GM23338 (cell line): ENCODE data around the gene MINPP1.

Source experiments
- CREB1 ChIP-seq: fragments of 250-450 bp; sonication (Bioruptor Pico); IDR thresholded peaks from 2 replicates; pipeline ENCODE4 v1.5.0; 2020; ENCODE audit warnings: low read depth, mild to moderate bottlenecking, moderate library complexity
- ETS1 ChIP-seq: IDR thresholded peaks from 2 replicates; pipeline ENCODE4 v1.6.1; 2016; ENCODE audit warnings: antibody characterized with exemption
- EZH2 ChIP-seq: fragments of 200-600 bp; sonication (generic); IDR thresholded peaks from one replicate; pipeline ENCODE4 v1.8.0; 2017; ENCODE audit warnings: antibody characterized with exemption, mild to moderate bottlenecking, low read depth; ENCODE audit not compliant: unreplicated experiment
- EZH2phosphoT487 ChIP-seq: fragments of 200-600 bp; sonication (generic); IDR thresholded peaks from one replicate; pipeline ENCODE4 v1.8.1; 2018; ENCODE audit warnings: antibody characterized with exemption; ENCODE audit not compliant: unreplicated experiment
- JUNB ChIP-seq: IDR thresholded peaks from one replicate; pipeline ENCODE4 v1.6.1; 2016; ENCODE audit warnings: antibody characterized with exemption; ENCODE audit not compliant: unreplicated experiment
- NANOG ChIP-seq: IDR thresholded peaks from 2 replicates; pipeline ENCODE4 v1.6.1; 2016; ENCODE audit warnings: antibody characterized with exemption, borderline replicate concordance
- POLR2AphosphoS5 ChIP-seq: IDR thresholded peaks from 2 replicates; pipeline ENCODE4 v1.6.1; 2016; ENCODE audit warnings: antibody characterized with exemption, low read depth
- STAT1 ChIP-seq: IDR thresholded peaks from one replicate; pipeline ENCODE4 v1.6.1; 2016; ENCODE audit warnings: antibody characterized with exemption; ENCODE audit not compliant: unreplicated experiment
- ZNF114 ChIP-seq: fragments of 250-450 bp; sonication (Bioruptor Pico); IDR thresholded peaks from 2 replicates; pipeline ENCODE4 v1.5.0; 2020; ENCODE audit warnings: mild to moderate bottlenecking, moderate library complexity
- ZNF331 ChIP-seq: fragments of 250-450 bp; sonication (Bioruptor Pico); IDR thresholded peaks from 2 replicates; pipeline ENCODE4 v1.5.0; 2020; ENCODE audit warnings: low read depth, mild to moderate bottlenecking, moderate library complexity
- TF ChIP-seq, protein P1 (sequence below), 2 experiments: fragments of 200-600 bp in 1 of 2; sonication (generic) in 1 of 2; conservative IDR thresholded peaks; 2 replicates each; pipeline versions ENCODE4 v1.5.1 to v1.6.1; 2016 to 2017; ENCODE audit warnings: antibody characterized with exemption in 2 of 2, low read depth in 2 of 2, mild to moderate bottlenecking in 2 of 2, moderate library complexity in 1 of 2
- TF ChIP-seq, protein P2 (sequence below): IDR thresholded peaks from one replicate; pipeline ENCODE4 v1.6.1; 2018; ENCODE audit warnings: antibody characterized with exemption; ENCODE audit not compliant: unreplicated experiment
- TF ChIP-seq, protein P3 (sequence below): fragments of 250-450 bp; sonication (Bioruptor Pico); IDR thresholded peaks from 2 replicates; pipeline ENCODE4 v1.5.0; 2020; ENCODE audit warnings: mild to moderate bottlenecking, moderate library complexity

DNA sequence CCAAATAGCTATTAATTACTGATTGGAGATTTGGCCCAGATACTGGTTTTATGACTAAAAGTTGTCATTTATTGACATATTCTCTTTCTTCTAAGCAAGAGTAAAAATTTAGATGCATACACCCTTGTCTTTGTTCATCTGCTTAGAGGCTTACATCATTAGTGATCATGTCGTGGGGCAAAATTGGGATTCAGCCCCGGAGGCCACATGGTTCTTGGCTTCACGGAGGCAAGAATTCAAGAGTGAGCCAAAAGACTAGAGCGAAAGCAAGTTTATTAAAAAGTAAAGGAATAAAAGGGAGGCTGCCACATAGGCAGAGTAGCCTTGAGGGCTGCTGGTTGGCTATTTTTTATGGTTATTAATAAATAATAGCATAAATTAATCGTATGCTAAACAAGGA, 41.1 kb downstream of the MINPP1 start:
- TF ChIP-seq EZH2phosphoT487 (no peak), ZNF331 (CRISPR knock-in tag) (no peak), POLR2AphosphoS5 (no peak), STAT1 (no peak), CREB1 (no peak), NANOG (no peak), EZH2 (no peak), JUNB (no peak), ETS1 (no peak), ZNF114 (CRISPR knock-in tag) (no peak)
- TF ChIP-seq, protein P1, sequence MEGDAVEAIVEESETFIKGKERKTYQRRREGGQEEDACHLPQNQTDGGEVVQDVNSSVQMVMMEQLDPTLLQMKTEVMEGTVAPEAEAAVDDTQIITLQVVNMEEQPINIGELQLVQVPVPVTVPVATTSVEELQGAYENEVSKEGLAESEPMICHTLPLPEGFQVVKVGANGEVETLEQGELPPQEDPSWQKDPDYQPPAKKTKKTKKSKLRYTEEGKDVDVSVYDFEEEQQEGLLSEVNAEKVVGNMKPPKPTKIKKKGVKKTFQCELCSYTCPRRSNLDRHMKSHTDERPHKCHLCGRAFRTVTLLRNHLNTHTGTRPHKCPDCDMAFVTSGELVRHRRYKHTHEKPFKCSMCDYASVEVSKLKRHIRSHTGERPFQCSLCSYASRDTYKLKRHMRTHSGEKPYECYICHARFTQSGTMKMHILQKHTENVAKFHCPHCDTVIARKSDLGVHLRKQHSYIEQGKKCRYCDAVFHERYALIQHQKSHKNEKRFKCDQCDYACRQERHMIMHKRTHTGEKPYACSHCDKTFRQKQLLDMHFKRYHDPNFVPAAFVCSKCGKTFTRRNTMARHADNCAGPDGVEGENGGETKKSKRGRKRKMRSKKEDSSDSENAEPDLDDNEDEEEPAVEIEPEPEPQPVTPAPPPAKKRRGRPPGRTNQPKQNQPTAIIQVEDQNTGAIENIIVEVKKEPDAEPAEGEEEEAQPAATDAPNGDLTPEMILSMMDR (conservative IDR thresholded peaks at IDR 0.05; ENCODE audit: low read depth in 2 of 2) = no peak
- TF ChIP-seq, protein P2, sequence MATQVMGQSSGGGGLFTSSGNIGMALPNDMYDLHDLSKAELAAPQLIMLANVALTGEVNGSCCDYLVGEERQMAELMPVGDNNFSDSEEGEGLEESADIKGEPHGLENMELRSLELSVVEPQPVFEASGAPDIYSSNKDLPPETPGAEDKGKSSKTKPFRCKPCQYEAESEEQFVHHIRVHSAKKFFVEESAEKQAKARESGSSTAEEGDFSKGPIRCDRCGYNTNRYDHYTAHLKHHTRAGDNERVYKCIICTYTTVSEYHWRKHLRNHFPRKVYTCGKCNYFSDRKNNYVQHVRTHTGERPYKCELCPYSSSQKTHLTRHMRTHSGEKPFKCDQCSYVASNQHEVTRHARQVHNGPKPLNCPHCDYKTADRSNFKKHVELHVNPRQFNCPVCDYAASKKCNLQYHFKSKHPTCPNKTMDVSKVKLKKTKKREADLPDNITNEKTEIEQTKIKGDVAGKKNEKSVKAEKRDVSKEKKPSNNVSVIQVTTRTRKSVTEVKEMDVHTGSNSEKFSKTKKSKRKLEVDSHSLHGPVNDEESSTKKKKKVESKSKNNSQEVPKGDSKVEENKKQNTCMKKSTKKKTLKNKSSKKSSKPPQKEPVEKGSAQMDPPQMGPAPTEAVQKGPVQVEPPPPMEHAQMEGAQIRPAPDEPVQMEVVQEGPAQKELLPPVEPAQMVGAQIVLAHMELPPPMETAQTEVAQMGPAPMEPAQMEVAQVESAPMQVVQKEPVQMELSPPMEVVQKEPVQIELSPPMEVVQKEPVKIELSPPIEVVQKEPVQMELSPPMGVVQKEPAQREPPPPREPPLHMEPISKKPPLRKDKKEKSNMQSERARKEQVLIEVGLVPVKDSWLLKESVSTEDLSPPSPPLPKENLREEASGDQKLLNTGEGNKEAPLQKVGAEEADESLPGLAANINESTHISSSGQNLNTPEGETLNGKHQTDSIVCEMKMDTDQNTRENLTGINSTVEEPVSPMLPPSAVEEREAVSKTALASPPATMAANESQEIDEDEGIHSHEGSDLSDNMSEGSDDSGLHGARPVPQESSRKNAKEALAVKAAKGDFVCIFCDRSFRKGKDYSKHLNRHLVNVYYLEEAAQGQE = no peak
- TF ChIP-seq, protein P3, sequence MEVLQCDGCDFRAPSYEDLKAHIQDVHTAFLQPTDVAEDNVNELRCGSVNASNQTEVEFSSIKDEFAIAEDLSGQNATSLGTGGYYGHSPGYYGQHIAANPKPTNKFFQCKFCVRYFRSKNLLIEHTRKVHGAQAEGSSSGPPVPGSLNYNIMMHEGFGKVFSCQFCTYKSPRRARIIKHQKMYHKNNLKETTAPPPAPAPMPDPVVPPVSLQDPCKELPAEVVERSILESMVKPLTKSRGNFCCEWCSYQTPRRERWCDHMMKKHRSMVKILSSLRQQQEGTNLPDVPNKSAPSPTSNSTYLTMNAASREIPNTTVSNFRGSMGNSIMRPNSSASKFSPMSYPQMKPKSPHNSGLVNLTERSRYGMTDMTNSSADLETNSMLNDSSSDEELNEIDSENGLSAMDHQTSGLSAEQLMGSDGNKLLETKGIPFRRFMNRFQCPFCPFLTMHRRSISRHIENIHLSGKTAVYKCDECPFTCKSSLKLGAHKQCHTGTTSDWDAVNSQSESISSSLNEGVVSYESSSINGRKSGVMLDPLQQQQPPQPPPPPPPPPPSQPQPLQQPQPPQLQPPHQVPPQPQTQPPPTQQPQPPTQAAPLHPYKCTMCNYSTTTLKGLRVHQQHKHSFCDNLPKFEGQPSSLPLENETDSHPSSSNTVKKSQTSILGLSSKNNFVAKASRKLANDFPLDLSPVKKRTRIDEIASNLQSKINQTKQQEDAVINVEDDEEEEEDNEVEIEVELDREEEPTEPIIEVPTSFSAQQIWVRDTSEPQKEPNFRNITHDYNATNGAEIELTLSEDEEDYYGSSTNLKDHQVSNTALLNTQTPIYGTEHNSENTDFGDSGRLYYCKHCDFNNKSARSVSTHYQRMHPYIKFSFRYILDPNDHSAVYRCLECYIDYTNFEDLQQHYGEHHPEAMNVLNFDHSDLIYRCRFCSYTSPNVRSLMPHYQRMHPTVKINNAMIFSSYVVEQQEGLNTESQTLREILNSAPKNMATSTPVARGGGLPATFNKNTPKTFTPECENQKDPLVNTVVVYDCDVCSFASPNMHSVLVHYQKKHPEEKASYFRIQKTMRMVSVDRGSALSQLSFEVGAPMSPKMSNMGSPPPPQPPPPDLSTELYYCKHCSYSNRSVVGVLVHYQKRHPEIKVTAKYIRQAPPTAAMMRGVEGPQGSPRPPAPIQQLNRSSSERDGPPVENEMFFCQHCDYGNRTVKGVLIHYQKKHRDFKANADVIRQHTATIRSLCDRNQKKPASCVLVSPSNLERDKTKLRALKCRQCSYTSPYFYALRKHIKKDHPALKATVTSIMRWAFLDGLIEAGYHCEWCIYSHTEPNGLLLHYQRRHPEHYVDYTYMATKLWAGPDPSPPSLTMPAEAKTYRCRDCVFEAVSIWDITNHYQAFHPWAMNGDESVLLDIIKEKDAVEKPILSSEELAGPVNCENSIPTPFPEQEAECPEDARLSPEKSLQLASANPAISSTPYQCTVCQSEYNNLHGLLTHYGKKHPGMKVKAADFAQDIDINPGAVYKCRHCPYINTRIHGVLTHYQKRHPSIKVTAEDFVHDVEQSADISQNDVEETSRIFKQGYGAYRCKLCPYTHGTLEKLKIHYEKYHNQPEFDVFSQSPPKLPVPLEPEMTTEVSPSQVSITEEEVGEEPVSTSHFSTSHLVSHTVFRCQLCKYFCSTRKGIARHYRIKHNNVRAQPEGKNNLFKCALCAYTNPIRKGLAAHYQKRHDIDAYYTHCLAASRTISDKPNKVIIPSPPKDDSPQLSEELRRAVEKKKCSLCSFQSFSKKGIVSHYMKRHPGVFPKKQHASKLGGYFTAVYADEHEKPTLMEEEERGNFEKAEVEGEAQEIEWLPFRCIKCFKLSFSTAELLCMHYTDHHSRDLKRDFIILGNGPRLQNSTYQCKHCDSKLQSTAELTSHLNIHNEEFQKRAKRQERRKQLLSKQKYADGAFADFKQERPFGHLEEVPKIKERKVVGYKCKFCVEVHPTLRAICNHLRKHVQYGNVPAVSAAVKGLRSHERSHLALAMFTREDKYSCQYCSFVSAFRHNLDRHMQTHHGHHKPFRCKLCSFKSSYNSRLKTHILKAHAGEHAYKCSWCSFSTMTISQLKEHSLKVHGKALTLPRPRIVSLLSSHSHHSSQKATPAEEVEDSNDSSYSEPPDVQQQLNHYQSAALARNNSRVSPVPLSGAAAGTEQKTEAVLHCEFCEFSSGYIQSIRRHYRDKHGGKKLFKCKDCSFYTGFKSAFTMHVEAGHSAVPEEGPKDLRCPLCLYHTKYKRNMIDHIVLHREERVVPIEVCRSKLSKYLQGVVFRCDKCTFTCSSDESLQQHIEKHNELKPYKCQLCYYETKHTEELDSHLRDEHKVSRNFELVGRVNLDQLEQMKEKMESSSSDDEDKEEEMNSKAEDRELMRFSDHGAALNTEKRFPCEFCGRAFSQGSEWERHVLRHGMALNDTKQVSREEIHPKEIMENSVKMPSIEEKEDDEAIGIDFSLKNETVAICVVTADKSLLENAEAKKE (CRISPR knock-in tag) = no peak
